ENCODE results near the gene TYW5. TPM values are rescaled to one million over a fixed set of nuclear protein-coding genes. Genes with fewer than 3 reads are reported as not detected.
"Not testable (repeated sequence)": the region's sequence is repeated elsewhere in the genome, so short reads cannot be mapped to it uniquely, and the experiment has no call there.

TYW5 gene
- total and polyA plus RNA-seq, 7 experiments from 2014 or later: 2.7 to 13.3 (median 10.2) TPM

GRCh38 chr2:199923924-199924323 is 31.4 kb downstream of the TYW5 start:
- H3K9me3 ChIP-seq (ENCODE audit: control insufficient read depth in 2 of 3, low read length in 3 of 3): no peaks in the 10 kb centered on the region
- DNase-seq (no peak), ATAC-seq (no peak)
- no peak overlapping the region for H3K4me3 ChIP-seq (ENCODE audit: low read length)
- Mint-ChIP-seq H3K36me3 (peaks cover 0 to 18% (median under 1%) of the 10 kb centered on the region in 5 donors), H3K4me1 (peaks cover 9 to 29% (median 12%) of the 10 kb centered on the region in 7 donors), H3K27ac (peak overlapping the region in 4 of 9 donors; percentile 35 to 65 (median 51)), H3K4me3 (no peak overlapping the region), H3K27me3 (no peaks in the 10 kb centered on the region), H3K9me3 (no peaks in the 10 kb centered on the region)
- H3K27me3 ChIP-seq (ENCODE audit: control insufficient read depth in 2 of 2, insufficient read depth in 2 of 2, low read length in 2 of 2): no peaks in the 10 kb centered on the region
- POLR2A ChIA-PET: no interaction called here
- CTCF ChIA-PET: no interaction called here
- no peak overlapping the region for H3K27ac ChIP-seq (ENCODE audit: low read depth, low read length)
- intact Hi-C loops (cut with micrococcal nuclease): no loop called here
- H3K4me1 ChIP-seq (ENCODE audit: control insufficient read depth in 2 of 2, insufficient read depth in 2 of 2, low read length in 2 of 2): no peaks in the 10 kb centered on the region
- peaks cover 0 to 4% (median 0%) of the 10 kb centered on the region in 3 experiments for H3K36me3 ChIP-seq (ENCODE audit: control insufficient read depth in 2 of 3, insufficient read depth in 3 of 3, low read length in 3 of 3)

DNA sequence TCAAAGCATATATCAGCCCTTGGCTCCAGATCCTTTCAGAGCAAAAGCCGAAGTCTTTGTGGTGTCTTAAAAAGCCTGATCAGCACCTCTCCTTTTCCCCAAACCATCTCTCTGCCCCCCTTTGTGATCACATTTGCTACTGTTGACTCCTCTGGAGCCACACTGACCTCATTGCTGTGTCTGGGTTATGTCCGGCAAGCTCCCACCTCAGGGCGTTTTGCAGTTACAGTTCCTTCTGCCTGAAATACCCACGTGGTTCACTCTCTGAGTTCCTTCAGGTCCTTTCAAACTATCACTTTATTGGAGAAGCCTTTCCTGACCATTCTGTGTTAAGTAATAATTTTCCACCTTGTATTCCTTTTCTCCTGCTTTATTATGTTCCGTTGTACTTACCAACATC is 32.4 kb downstream of the TYW5 start:
- H3K36me3 ChIP-seq (ENCODE audit: control insufficient read depth in 2 of 3, insufficient read depth in 3 of 3, low read length in 3 of 3): peaks cover 0 to 4% (median 0%) of the 10 kb centered on the region in 3 experiments
- H3K9me3 ChIP-seq (ENCODE audit: control insufficient read depth in 2 of 3, low read length in 3 of 3): no peaks in the 10 kb centered on the region
- intact Hi-C loops (cut with micrococcal nuclease): no loop called here
- POLR2A ChIA-PET: interaction anchor here (0.6 kb wide), 1 partner anchor 48 kb away, joined by 3 read pairs; no protein-coding TSS in a partner anchor
- no peak for ATAC-seq
- no peak overlapping the region for H3K27ac ChIP-seq (ENCODE audit: low read depth, low read length)
- Mint-ChIP-seq H3K27me3 (no peaks in the 10 kb centered on the region), H3K27ac (peak overlapping the region in 3 of 9 donors; percentile 54 to 72 (median 62)), H3K36me3 (peaks cover 0 to 23% (median 6%) of the 10 kb centered on the region in 5 donors), H3K4me3 (no peak overlapping the region), H3K4me1 (peaks cover 9 to 26% (median 15%) of the 10 kb centered on the region in 7 donors), H3K9me3 (no peaks in the 10 kb centered on the region)
- DNase-seq: no peak
- no peaks in the 10 kb centered on the region for H3K27me3 ChIP-seq (ENCODE audit: control insufficient read depth in 2 of 2, insufficient read depth in 2 of 2, low read length in 2 of 2)
- H3K4me3 ChIP-seq (ENCODE audit: low read length): no peak overlapping the region
- no peaks in the 10 kb centered on the region for H3K4me1 ChIP-seq (ENCODE audit: control insufficient read depth in 2 of 2, insufficient read depth in 2 of 2, low read length in 2 of 2)
- CTCF ChIA-PET: interaction anchor here (0.6 kb wide), 1 partner anchor 953 kb away, joined by 3 read pairs; no protein-coding TSS in a partner anchor

GRCh38 chr2:199916980-199917379 is 38.3 kb downstream of the TYW5 start:
- POLR2A ChIA-PET: no interaction called here
- peaks cover 11 to 13% of the 10 kb centered on the region in 2 donors for H3K4me1 ChIP-seq (ENCODE audit: control insufficient read depth in 2 of 2, insufficient read depth in 2 of 2, low read length in 2 of 2)
- no peaks in the 10 kb centered on the region for H3K27me3 ChIP-seq (ENCODE audit: control insufficient read depth in 2 of 2, insufficient read depth in 2 of 2, low read length in 2 of 2)
- no peak overlapping the region for H3K27ac ChIP-seq (ENCODE audit: low read depth, low read length)
- intact Hi-C loops (cut with micrococcal nuclease): loop anchor here in 1 of 2 donors (10.0 kb wide), 1 partner anchor 1728 kb away; the partner anchor contains the start of gene TMEM237
- no peak for ATAC-seq
- CTCF ChIA-PET: no interaction called here
- no peak overlapping the region for H3K4me3 ChIP-seq (ENCODE audit: low read length)
- peaks cover 0 to 7% (median 0%) of the 10 kb centered on the region in 3 experiments for H3K9me3 ChIP-seq (ENCODE audit: control insufficient read depth in 2 of 3, low read length in 3 of 3)
- H3K27me3 Mint-ChIP-seq: no peaks in the 10 kb centered on the region
- H3K4me1 Mint-ChIP-seq: peaks cover 23 to 50% (median 36%) of the 10 kb centered on the region in 7 donors
- H3K36me3 Mint-ChIP-seq: peaks cover 11 to 47% (median 29%) of the 10 kb centered on the region in 5 donors
- no peak overlapping the region for H3K4me3 Mint-ChIP-seq
- no peak for DNase-seq
- peaks cover 0 to 11% (median 0%) of the 10 kb centered on the region in 3 experiments for H3K36me3 ChIP-seq (ENCODE audit: control insufficient read depth in 2 of 3, insufficient read depth in 3 of 3, low read length in 3 of 3)
- no peak overlapping the region for H3K27ac Mint-ChIP-seq
- peaks cover 0 to 16% (median 0%) of the 10 kb centered on the region in 11 donors for H3K9me3 Mint-ChIP-seq

DNA sequence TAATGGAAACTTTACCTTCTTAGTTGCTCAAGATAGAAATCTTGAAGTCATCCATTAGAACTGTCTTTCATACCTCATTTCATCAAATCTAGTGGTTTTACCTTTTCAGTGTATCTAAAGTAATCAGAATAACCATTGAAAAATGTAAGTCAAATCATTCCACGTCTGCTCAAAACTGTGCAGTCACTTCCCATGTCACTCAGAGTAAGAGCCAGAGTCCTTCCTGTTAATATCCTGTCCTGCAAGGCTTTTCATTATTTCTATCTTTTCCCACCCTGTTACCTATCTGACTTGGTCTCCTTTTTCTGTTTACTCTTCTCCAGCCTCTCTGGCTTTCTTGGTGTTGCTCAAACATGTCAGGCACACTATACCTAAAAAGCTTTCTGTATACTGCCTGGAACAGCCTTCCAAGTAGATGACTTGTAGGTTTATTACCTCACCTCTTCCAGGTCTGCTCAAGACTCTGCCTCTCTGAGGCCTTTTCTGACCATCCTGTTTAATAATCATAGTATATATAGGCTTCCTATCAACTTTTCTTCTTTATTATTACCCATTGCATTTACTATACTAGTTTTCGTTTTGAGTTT is 40.8 kb downstream of the TYW5 start:
- ChIA-PET POLR2A (interaction anchor here (0.9 kb wide), 1 partner anchor 17 kb away, joined by 3 read pairs; no protein-coding TSS in a partner anchor), CTCF (no interaction called here)
- Mint-ChIP-seq H3K4me3 (peak overlapping the region in 9 of 10 donors; percentile 2 to 72 (median 33)), H3K27me3 (no peaks in the 10 kb centered on the region), H3K4me1 (peaks cover 32 to 59% (median 48%) of the 10 kb centered on the region in 7 donors), H3K9me3 (peaks cover 0 to 16% (median 0%) of the 10 kb centered on the region in 11 donors), H3K36me3 (peaks cover 11 to 40% (median 29%) of the 10 kb centered on the region in 5 donors), H3K27ac (peak overlapping the region in 8 of 9 donors; percentile 0 to 76 (median 4))
- peaks cover 0 to 18% (median 0%) of the 10 kb centered on the region in 3 experiments for H3K36me3 ChIP-seq (ENCODE audit: control insufficient read depth in 2 of 3, insufficient read depth in 3 of 3, low read length in 3 of 3)
- intact Hi-C loops (cut with micrococcal nuclease): loop anchor here (5.0 to 10.0 kb wide), 4 partner anchors 458 to 1730 kb away; partner anchors contain the start of genes HYCC2 (in 1 of the 2), NDUFB3 (in 1 of the 2) and TMEM237 (in 1 of the 2)
- peaks cover 0 to 7% (median 0%) of the 10 kb centered on the region in 3 experiments for H3K9me3 ChIP-seq (ENCODE audit: control insufficient read depth in 2 of 3, low read length in 3 of 3)
- H3K4me3 ChIP-seq (ENCODE audit: low read length): no peak overlapping the region
- no peak overlapping the region for H3K27ac ChIP-seq (ENCODE audit: low read depth, low read length)
- no peak for ATAC-seq
- peaks cover 11 to 19% of the 10 kb centered on the region in 2 donors for H3K4me1 ChIP-seq (ENCODE audit: control insufficient read depth in 2 of 2, insufficient read depth in 2 of 2, low read length in 2 of 2)
- no peaks in the 10 kb centered on the region for H3K27me3 ChIP-seq (ENCODE audit: control insufficient read depth in 2 of 2, insufficient read depth in 2 of 2, low read length in 2 of 2)
- no peak for DNase-seq

- Mint-ChIP-seq H3K4me3 (peak overlapping the region; percentile 44 to 100 (median 95)), H3K9me3 (peaks cover 0 to 16% (median 0%) of the 10 kb centered on the region in 11 donors), H3K27ac (peak overlapping the region in 1 of 9 donors; percentile 38), H3K36me3 (peaks cover 11 to 27% (median 20%) of the 10 kb centered on the region in 5 donors), H3K4me1 (peaks cover 29 to 52% (median 42%) of the 10 kb centered on the region in 7 donors)
- H3K27me3 Mint-ChIP-seq; CTCF ChIA-PET; H3K27ac ChIP-seq (ENCODE audit: low read depth, low read length); H3K9me3 ChIP-seq (ENCODE audit: control insufficient read depth in 2 of 3, low read length in 3 of 3); DNase-seq; ATAC-seq; H3K27me3 ChIP-seq (ENCODE audit: control insufficient read depth in 2 of 2, insufficient read depth in 2 of 2, low read length in 2 of 2): not testable (repeated sequence)
- Histone ChIP-seq H3K4me1 (ENCODE audit: control insufficient read depth in 2 of 2, insufficient read depth in 2 of 2, low read length in 2 of 2) (peaks cover 11 to 19% of the 10 kb centered on the region in 2 donors), H3K4me3 (ENCODE audit: low read length) (peak overlapping the region; percentile 75), H3K36me3 (ENCODE audit: control insufficient read depth in 2 of 3, insufficient read depth in 3 of 3, low read length in 3 of 3) (peaks cover 0 to 18% (median 0%) of the 10 kb centered on the region in 3 experiments)
- intact Hi-C loops (cut with micrococcal nuclease): loop anchor here (5.0 to 10.0 kb wide), 4 partner anchors 460 to 1732 kb away; partner anchors contain the start of genes HYCC2 (in 1 of the 2), NDUFB3 (in 1 of the 2) and TMEM237 (in 1 of the 2)
- POLR2A ChIA-PET: interaction anchor here (1.2 kb wide), 1 partner anchor 43 kb away, joined by 3 read pairs; the partner anchor contains the start of genes MAIP1 and TYW5
Observed at GRCh38 chr2:199912553-199913114, 42.7 kb downstream of the TYW5 start.

- peaks cover 0 to 10% (median 0%) of the 10 kb centered on the region in 11 donors for H3K9me3 Mint-ChIP-seq
- Histone ChIP-seq H3K9me3 (ENCODE audit: control insufficient read depth in 2 of 3, low read length in 3 of 3) (peaks cover 0 to 3% (median 0%) of the 10 kb centered on the region in 3 experiments), H3K36me3 (ENCODE audit: control insufficient read depth in 2 of 3, insufficient read depth in 3 of 3, low read length in 3 of 3) (peaks cover 0 to 10% (median 0%) of the 10 kb centered on the region in 3 experiments), H3K4me3 (ENCODE audit: low read length) (peak overlapping the region; percentile 75), H3K27me3 (ENCODE audit: control insufficient read depth in 2 of 2, insufficient read depth in 2 of 2, low read length in 2 of 2) (no peaks in the 10 kb centered on the region), H3K27ac (ENCODE audit: low read depth, low read length) (peak overlapping the region; percentile 89), H3K4me1 (ENCODE audit: control insufficient read depth in 2 of 2, insufficient read depth in 2 of 2, low read length in 2 of 2) (peaks cover 11 to 19% of the 10 kb centered on the region in 2 donors)
- CTCF ChIA-PET: no interaction called here
- H3K4me1 Mint-ChIP-seq: peaks cover 28 to 47% (median 37%) of the 10 kb centered on the region in 7 donors
- intact Hi-C loops (cut with micrococcal nuclease): loop anchor here (1.0 to 10.0 kb wide), 10 partner anchors 15 to 1733 kb away; partner anchors contain the start of genes BZW1 (in 2 of the 2), FTCDNL1 (in 2 of the 2), MAIP1 (in 2 of the 2) and TYW5 (in 2 of the 2)
- peak overlapping the region; percentile 89 to 100 (median 98) for H3K4me3 Mint-ChIP-seq
- peak overlapping the region; percentile 72 to 95 (median 93) for H3K27ac Mint-ChIP-seq
- H3K27me3 Mint-ChIP-seq: peaks cover 0 to 9% (median 3%) of the 10 kb centered on the region in 5 donors
- POLR2A ChIA-PET: interaction anchor here (1.2 kb wide), 1 partner anchor 43 kb away, joined by 3 read pairs; the partner anchor contains the start of genes MAIP1 and TYW5
- DNase-seq (no peak), ATAC-seq (no peak)
- peaks cover 8 to 19% (median 12%) of the 10 kb centered on the region in 5 donors for H3K36me3 Mint-ChIP-seq
Observed at GRCh38 chr2:199911877-199912161, 43.5 kb downstream of the TYW5 start.
